ENCODE data around the gene SLC25A53. TPM values are rescaled to one million over a fixed set of nuclear protein-coding genes. Genes with fewer than 3 reads are reported as not detected.

The SLC25A53 gene
- total and polyA plus RNA-seq, 2 experiments from 2014 or later: 5.7 to 6.8 TPM

- H2AFZ ChIP-seq: no peak overlapping the region
- no peaks in the 10 kb centered on the region for H3K79me2 ChIP-seq
- TF ChIP-seq, protein P1, sequence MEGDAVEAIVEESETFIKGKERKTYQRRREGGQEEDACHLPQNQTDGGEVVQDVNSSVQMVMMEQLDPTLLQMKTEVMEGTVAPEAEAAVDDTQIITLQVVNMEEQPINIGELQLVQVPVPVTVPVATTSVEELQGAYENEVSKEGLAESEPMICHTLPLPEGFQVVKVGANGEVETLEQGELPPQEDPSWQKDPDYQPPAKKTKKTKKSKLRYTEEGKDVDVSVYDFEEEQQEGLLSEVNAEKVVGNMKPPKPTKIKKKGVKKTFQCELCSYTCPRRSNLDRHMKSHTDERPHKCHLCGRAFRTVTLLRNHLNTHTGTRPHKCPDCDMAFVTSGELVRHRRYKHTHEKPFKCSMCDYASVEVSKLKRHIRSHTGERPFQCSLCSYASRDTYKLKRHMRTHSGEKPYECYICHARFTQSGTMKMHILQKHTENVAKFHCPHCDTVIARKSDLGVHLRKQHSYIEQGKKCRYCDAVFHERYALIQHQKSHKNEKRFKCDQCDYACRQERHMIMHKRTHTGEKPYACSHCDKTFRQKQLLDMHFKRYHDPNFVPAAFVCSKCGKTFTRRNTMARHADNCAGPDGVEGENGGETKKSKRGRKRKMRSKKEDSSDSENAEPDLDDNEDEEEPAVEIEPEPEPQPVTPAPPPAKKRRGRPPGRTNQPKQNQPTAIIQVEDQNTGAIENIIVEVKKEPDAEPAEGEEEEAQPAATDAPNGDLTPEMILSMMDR (IDR thresholded peaks at IDR 0.05; ENCODE audit: poor library complexity): no peak
- TF ChIP-seq EZH2 (IDR thresholded peaks at IDR 0.05; ENCODE audit: borderline replicate concordance) (no peak), EZH2phosphoT487 (IDR thresholded peaks at IDR 0.05; ENCODE audit: low read depth, severe bottlenecking, unreplicated experiment) (no peak)
- H3K4me1 ChIP-seq (ENCODE audit: insufficient read depth): no peaks in the 10 kb centered on the region
- no peaks in the 10 kb centered on the region for H3K36me3 ChIP-seq (replicated peaks; ENCODE audit: insufficient read depth, low read depth)
- WGBS (ENCODE audit: low lambda C conversion rate, missing lambda C conversion rate): 38% methylated on average over 1 of the region's 1 CpG
- H3K4me2 ChIP-seq: no peak overlapping the region
- DNase-seq (ENCODE audit: low spot score): no peak
- H3K9me2 ChIP-seq (replicated peaks; ENCODE audit: insufficient read depth): no peaks in the 10 kb centered on the region
- H3K4me3 ChIP-seq: no peak overlapping the region
- H3K9me3 ChIP-seq (ENCODE audit: low read depth): no peaks in the 10 kb centered on the region
- H3K27ac ChIP-seq: no peak overlapping the region
- no peaks in the 10 kb centered on the region for H4K20me1 ChIP-seq (ENCODE audit: insufficient read depth, poor library complexity, severe bottlenecking)
- no peaks in the 10 kb centered on the region for H3K27me3 ChIP-seq
Measured at GRCh38 chrX:104195013-104195412, 38.2 kb upstream of the SLC25A53 start.

GRCh38 chrX:104193485-104193884, 36.7 kb upstream of the SLC25A53 start:
- no peaks in the 10 kb centered on the region for H4K20me1 ChIP-seq (ENCODE audit: insufficient read depth, poor library complexity, severe bottlenecking)
- no peaks in the 10 kb centered on the region for H3K36me3 ChIP-seq (replicated peaks; ENCODE audit: insufficient read depth, low read depth)
- H3K9me3 ChIP-seq (ENCODE audit: low read depth): no peaks in the 10 kb centered on the region
- TF ChIP-seq, protein P1 (IDR thresholded peaks at IDR 0.05; ENCODE audit: poor library complexity): no peak
- TF ChIP-seq EZH2 (IDR thresholded peaks at IDR 0.05; ENCODE audit: borderline replicate concordance) (no peak), EZH2phosphoT487 (IDR thresholded peaks at IDR 0.05; ENCODE audit: low read depth, severe bottlenecking, unreplicated experiment) (no peak)
- H3K4me2 ChIP-seq: no peak overlapping the region
- H3K4me3 ChIP-seq: no peak overlapping the region
- WGBS (ENCODE audit: low lambda C conversion rate, missing lambda C conversion rate): 80% methylated on average over 2 of the region's 2 CpGs
- no peak overlapping the region for H2AFZ ChIP-seq
- H3K79me2 ChIP-seq: no peaks in the 10 kb centered on the region
- H3K27ac ChIP-seq: no peak overlapping the region
- no peaks in the 10 kb centered on the region for H3K27me3 ChIP-seq
- no peaks in the 10 kb centered on the region for H3K9me2 ChIP-seq (replicated peaks; ENCODE audit: insufficient read depth)
- no peak for DNase-seq (ENCODE audit: low spot score)
- H3K4me1 ChIP-seq (ENCODE audit: insufficient read depth): no peaks in the 10 kb centered on the region

- TF ChIP-seq, protein P1 (IDR thresholded peaks at IDR 0.05; ENCODE audit: poor library complexity): no peak
- TF ChIP-seq EZH2 (IDR thresholded peaks at IDR 0.05; ENCODE audit: borderline replicate concordance) (no peak), EZH2phosphoT487 (IDR thresholded peaks at IDR 0.05; ENCODE audit: low read depth, severe bottlenecking, unreplicated experiment) (no peak)
- Histone ChIP-seq H3K36me3 (replicated peaks; ENCODE audit: insufficient read depth, low read depth) (no peaks in the 10 kb centered on the region), H2AFZ (no peak overlapping the region), H3K9me3 (ENCODE audit: low read depth) (no peaks in the 10 kb centered on the region), H4K20me1 (ENCODE audit: insufficient read depth, poor library complexity, severe bottlenecking) (no peaks in the 10 kb centered on the region), H3K79me2 (no peaks in the 10 kb centered on the region), H3K4me2 (no peak overlapping the region), H3K9me2 (replicated peaks; ENCODE audit: insufficient read depth) (no peaks in the 10 kb centered on the region), H3K27ac (no peak overlapping the region), H3K27me3 (no peaks in the 10 kb centered on the region), H3K4me1 (ENCODE audit: insufficient read depth) (no peaks in the 10 kb centered on the region), H3K4me3 (no peak overlapping the region)
- 70% methylated on average over 5 of the region's 5 CpGs for WGBS (ENCODE audit: low lambda C conversion rate, missing lambda C conversion rate)
- DNase-seq (ENCODE audit: low spot score): no peak
Measured at GRCh38 chrX:104189837-104190236, 33.0 kb upstream of the SLC25A53 start.

DNA sequence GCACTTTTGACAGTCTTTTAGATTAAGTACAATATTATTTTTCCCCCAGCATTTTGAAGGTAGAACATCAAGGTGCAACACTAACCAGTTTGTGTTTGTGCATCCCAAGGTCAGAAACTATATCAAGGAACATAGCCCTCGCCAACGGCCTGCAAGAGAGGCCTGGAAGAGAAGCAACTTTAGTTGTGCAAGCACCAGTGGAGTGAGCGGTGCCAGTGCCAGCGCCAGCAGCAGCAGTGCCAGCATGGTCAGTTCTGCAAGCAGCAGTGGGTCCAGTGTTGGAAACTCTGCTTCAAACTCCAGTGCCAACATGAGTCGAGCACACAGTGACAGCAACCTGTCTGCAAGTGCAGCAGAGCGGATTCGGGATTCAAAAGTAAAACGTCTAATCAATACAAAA, 31.1 kb upstream of the SLC25A53 start:
- no peaks in the 10 kb centered on the region for H3K79me2 ChIP-seq
- DNase-seq (ENCODE audit: low spot score): no peak
- WGBS (ENCODE audit: low lambda C conversion rate, missing lambda C conversion rate): 84% methylated on average over 8 of the region's 8 CpGs
- no peaks in the 10 kb centered on the region for H3K4me1 ChIP-seq (ENCODE audit: insufficient read depth)
- no peak overlapping the region for H3K27ac ChIP-seq
- H3K4me3 ChIP-seq: no peak overlapping the region
- H3K4me2 ChIP-seq: no peak overlapping the region
- H3K9me2 ChIP-seq (replicated peaks; ENCODE audit: insufficient read depth): no peaks in the 10 kb centered on the region
- H4K20me1 ChIP-seq (ENCODE audit: insufficient read depth, poor library complexity, severe bottlenecking): no peaks in the 10 kb centered on the region
- no peak overlapping the region for H2AFZ ChIP-seq
- H3K27me3 ChIP-seq: no peaks in the 10 kb centered on the region
- TF ChIP-seq, protein P1 (IDR thresholded peaks at IDR 0.05; ENCODE audit: poor library complexity): no peak
- TF ChIP-seq EZH2phosphoT487 (IDR thresholded peaks at IDR 0.05; ENCODE audit: low read depth, severe bottlenecking, unreplicated experiment): no peak
- no peak for TF ChIP-seq EZH2 (IDR thresholded peaks at IDR 0.05; ENCODE audit: borderline replicate concordance)
- no peaks in the 10 kb centered on the region for H3K9me3 ChIP-seq (ENCODE audit: low read depth)
- no peaks in the 10 kb centered on the region for H3K36me3 ChIP-seq (replicated peaks; ENCODE audit: insufficient read depth, low read depth)
